ENCODE results near the gene TMEM255A. TPM values are rescaled to one million over a fixed set of nuclear protein-coding genes. Genes with fewer than 3 reads are reported as not detected.

Gene TMEM255A
- total RNA-seq, 1 experiment from 2014 or later, result not detected

DNA sequence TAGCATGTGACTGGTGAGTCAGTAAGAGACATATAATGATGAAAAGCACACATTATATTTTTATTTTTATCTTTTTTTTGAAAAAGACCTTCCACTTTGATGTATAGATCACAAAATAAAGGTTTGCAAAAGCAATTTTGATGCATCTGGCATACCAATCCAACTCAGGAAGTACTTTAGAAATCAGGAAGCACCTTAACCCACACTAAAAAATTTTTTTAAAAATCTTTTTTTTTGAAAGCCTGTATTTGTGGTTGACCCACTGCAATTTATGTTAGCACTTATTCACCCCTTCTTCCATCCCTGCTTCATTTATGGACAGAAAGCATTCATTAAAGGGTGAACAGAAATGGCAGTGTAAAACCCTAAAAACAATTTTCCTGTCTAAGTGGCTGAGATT is 16.6 kb downstream of the TMEM255A start:
- no peak for TF ChIP-seq EZH2phosphoT487 (IDR thresholded peaks at IDR 0.05; ENCODE audit: borderline replicate concordance, low read length)
- no peak for TF ChIP-seq EZH2 (IDR thresholded peaks at IDR 0.05; ENCODE audit: low read length, unreplicated experiment)
- TF ChIP-seq, protein P1, sequence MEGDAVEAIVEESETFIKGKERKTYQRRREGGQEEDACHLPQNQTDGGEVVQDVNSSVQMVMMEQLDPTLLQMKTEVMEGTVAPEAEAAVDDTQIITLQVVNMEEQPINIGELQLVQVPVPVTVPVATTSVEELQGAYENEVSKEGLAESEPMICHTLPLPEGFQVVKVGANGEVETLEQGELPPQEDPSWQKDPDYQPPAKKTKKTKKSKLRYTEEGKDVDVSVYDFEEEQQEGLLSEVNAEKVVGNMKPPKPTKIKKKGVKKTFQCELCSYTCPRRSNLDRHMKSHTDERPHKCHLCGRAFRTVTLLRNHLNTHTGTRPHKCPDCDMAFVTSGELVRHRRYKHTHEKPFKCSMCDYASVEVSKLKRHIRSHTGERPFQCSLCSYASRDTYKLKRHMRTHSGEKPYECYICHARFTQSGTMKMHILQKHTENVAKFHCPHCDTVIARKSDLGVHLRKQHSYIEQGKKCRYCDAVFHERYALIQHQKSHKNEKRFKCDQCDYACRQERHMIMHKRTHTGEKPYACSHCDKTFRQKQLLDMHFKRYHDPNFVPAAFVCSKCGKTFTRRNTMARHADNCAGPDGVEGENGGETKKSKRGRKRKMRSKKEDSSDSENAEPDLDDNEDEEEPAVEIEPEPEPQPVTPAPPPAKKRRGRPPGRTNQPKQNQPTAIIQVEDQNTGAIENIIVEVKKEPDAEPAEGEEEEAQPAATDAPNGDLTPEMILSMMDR (conservative IDR thresholded peaks at IDR 0.05; ENCODE audit: low read depth, low read length), result no peak
- no TSS peak for BruUV-seq (replicated peaks)
- H3K4me1 ChIP-seq (ENCODE audit: insufficient read depth, low read length), result no peaks in the 10 kb centered on the region
- H4K20me1 ChIP-seq (ENCODE audit: low read length), result no peaks in the 10 kb centered on the region
- POLR2A ChIA-PET (ENCODE audit: unreplicated experiment), result interaction anchor here (0.6 kb wide), 1 partner anchor 1923 kb away, joined by 3 read pairs; no protein-coding TSS in a partner anchor
- H3K9me2 ChIP-seq (replicated peaks; ENCODE audit: low read length), result no peaks in the 10 kb centered on the region
- intact Hi-C loops (cut with micrococcal nuclease), result no loop called here
- DNase-seq, result no peak
- H3K4me2 ChIP-seq (ENCODE audit: low read length), result no peak overlapping the region
- H3K36me3 ChIP-seq (ENCODE audit: low read depth, low read length), result no peaks in the 10 kb centered on the region
- H3K27ac ChIP-seq (ENCODE audit: low read length), result no peak overlapping the region
- H3K9me3 ChIP-seq (ENCODE audit: low read length), result no peaks in the 10 kb centered on the region
- H2AFZ ChIP-seq (ENCODE audit: low read length), result no peak overlapping the region
- no peaks in the 10 kb centered on the region for H3F3A ChIP-seq (ENCODE audit: low read length, unreplicated experiment)
- H3K9ac ChIP-seq (ENCODE audit: low read length), result no peak overlapping the region
- CTCF ChIA-PET, result interaction anchor here (0.6 kb wide), 3 partner anchors 30 to 266 kb away, joined by 3 to 16 read pairs (median 6); no protein-coding TSS in a partner anchor
- no peaks in the 10 kb centered on the region for H3K27me3 ChIP-seq (ENCODE audit: low read length)
- no peak overlapping the region for H3K4me3 ChIP-seq (ENCODE audit: low read length)
- H3K79me2 ChIP-seq (ENCODE audit: low read length), result no peaks in the 10 kb centered on the region
- ATAC-seq, result no peak

DNA sequence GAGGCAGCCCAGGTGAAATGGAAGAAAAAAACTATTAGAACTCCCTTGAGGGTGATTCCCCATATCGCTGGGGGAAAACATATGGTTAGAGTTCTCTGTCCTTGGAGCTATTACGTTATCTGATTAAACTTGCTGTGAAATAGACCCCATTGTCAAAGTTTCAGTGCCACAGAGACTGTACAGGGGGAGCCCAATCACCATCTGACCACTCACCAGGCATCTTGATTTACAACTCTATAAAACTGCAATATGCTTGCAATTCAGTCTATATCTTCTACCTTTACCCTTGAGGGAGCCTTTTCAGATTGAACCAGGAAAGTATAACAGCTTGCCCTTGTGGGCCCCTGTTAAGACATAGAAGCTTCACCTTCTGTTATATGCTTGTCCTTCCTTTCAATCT is 18.2 kb downstream of the TMEM255A start:
- Histone ChIP-seq H3K4me1 (ENCODE audit: insufficient read depth, low read length) (no peaks in the 10 kb centered on the region), H4K20me1 (ENCODE audit: low read length) (no peaks in the 10 kb centered on the region), H3K36me3 (ENCODE audit: low read depth, low read length) (no peaks in the 10 kb centered on the region), H3K27ac (ENCODE audit: low read length) (no peak overlapping the region), H3K79me2 (ENCODE audit: low read length) (no peaks in the 10 kb centered on the region), H3K9ac (ENCODE audit: low read length) (no peak overlapping the region), H3K27me3 (ENCODE audit: low read length) (no peaks in the 10 kb centered on the region), H3F3A (ENCODE audit: low read length, unreplicated experiment) (no peaks in the 10 kb centered on the region), H2AFZ (ENCODE audit: low read length) (no peak overlapping the region), H3K9me3 (ENCODE audit: low read length) (no peaks in the 10 kb centered on the region), H3K9me2 (replicated peaks; ENCODE audit: low read length) (no peaks in the 10 kb centered on the region), H3K4me3 (ENCODE audit: low read length) (no peak overlapping the region), H3K4me2 (ENCODE audit: low read length) (no peak overlapping the region)
- ATAC-seq, result no peak
- no peak for DNase-seq
- ChIA-PET POLR2A (ENCODE audit: unreplicated experiment) (no interaction called here), CTCF (no interaction called here)
- TF ChIP-seq EZH2 (IDR thresholded peaks at IDR 0.05; ENCODE audit: low read length, unreplicated experiment) (no peak), EZH2phosphoT487 (IDR thresholded peaks at IDR 0.05; ENCODE audit: borderline replicate concordance, low read length) (no peak)
- TF ChIP-seq, protein P1 (conservative IDR thresholded peaks at IDR 0.05; ENCODE audit: low read depth, low read length), result no peak
- intact Hi-C loops (cut with micrococcal nuclease), result no loop called here
- no TSS peak for BruUV-seq (replicated peaks)

- DNase-seq (no peak), ATAC-seq (no peak)
- no peaks in the 10 kb centered on the region for H3K27me3 ChIP-seq (ENCODE audit: low read length)
- TF ChIP-seq, protein P1 (conservative IDR thresholded peaks at IDR 0.05; ENCODE audit: low read depth, low read length), result no peak
- TF ChIP-seq EZH2 (IDR thresholded peaks at IDR 0.05; ENCODE audit: low read length, unreplicated experiment), result no peak
- BruUV-seq (replicated peaks), result no TSS peak
- H2AFZ ChIP-seq (ENCODE audit: low read length), result no peak overlapping the region
- no peak overlapping the region for H3K4me3 ChIP-seq (ENCODE audit: low read length)
- no peaks in the 10 kb centered on the region for H3K9me3 ChIP-seq (ENCODE audit: low read length)
- H4K20me1 ChIP-seq (ENCODE audit: low read length), result no peaks in the 10 kb centered on the region
- H3K27ac ChIP-seq (ENCODE audit: low read length), result no peak overlapping the region
- H3K36me3 ChIP-seq (ENCODE audit: low read depth, low read length), result no peaks in the 10 kb centered on the region
- H3K4me1 ChIP-seq (ENCODE audit: insufficient read depth, low read length), result no peaks in the 10 kb centered on the region
- no peak overlapping the region for H3K4me2 ChIP-seq (ENCODE audit: low read length)
- H3F3A ChIP-seq (ENCODE audit: low read length, unreplicated experiment), result no peaks in the 10 kb centered on the region
- H3K9ac ChIP-seq (ENCODE audit: low read length), result no peak overlapping the region
- CTCF ChIA-PET, result no interaction called here
- H3K79me2 ChIP-seq (ENCODE audit: low read length), result no peaks in the 10 kb centered on the region
- H3K9me2 ChIP-seq (replicated peaks; ENCODE audit: low read length), result no peaks in the 10 kb centered on the region
- intact Hi-C loops (cut with micrococcal nuclease), result no loop called here
- POLR2A ChIA-PET (ENCODE audit: unreplicated experiment), result no interaction called here
Observed at GRCh38 chrX:120291211-120291610, 20.1 kb downstream of the TMEM255A start.
